ENCODE measurements around the gene FAF1.
A peak's percentile ranks its signal among the peaks of the same experiment; 100 is the strongest.

The FAF1 gene

DNA sequence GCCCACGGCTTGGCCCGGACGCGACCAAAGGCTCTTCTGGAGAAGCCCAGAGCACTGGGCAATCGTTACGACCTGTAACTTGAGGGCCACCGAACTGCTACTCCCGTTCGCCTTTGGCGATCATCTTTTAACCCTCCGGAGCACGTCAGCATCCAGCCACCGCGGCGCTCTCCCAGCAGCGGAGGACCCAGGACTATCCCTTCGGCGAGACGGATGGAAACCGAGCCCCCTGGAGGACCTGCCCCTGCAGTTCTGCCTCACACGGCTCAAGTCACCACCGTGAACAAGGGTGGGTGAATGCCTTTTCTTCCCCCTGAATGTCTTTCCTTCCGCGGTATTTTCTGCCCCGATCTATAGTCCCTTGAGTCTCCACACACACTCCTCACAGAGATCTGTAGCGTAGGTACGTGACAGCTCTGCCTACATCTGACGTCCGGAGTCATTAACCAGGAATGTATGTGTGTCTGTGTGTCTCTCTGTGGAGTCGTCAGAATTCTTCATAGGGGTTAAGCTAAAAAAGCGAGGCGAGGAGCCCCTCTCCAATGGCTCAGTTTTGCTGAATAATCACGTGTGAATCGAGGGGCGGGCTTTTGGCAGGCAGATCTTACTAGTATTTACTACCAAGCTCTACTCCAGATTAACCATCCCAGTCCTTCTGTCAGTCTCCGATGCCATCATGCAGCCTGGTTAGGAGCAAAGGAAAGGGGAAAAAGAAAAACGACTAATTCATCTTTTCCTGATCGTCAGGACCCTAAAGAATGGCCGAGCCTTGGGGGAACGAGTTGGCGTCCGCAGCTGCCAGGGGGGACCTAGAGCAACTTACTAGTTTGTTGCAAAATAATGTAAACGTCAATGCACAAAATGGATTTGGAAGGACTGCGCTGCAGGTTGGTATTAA is 9.8 kb upstream of the FAF1 start, which contains the start of gene CDKN2C (continued):
- TF ChIP-seq OVOL3 (tag by site-specific recombination; IDR thresholded peaks at IDR 0.05) (no peak), ZNF114 (tag by site-specific recombination; IDR thresholded peaks at IDR 0.05) (no peak), ZNF555 (tag by site-specific recombination; conservative IDR thresholded peaks at IDR 0.05) (no peak), ZNF664 (tag by site-specific recombination; IDR thresholded peaks at IDR 0.05) (peak; percentile 20; the same call in 1 of the 2 replicates), KLF10 (tag by site-specific recombination; IDR thresholded peaks at IDR 0.05) (peak; percentile 90), ZSCAN30 (tag by site-specific recombination; IDR thresholded peaks at IDR 0.05) (no peak; the same call in none of the 2 replicates), ZNF677 (tag by site-specific recombination; IDR thresholded peaks at IDR 0.05) (no peak), ZNF10 (tag by site-specific recombination; IDR thresholded peaks at IDR 0.05) (no peak), ZNF514 (tag by site-specific recombination; IDR thresholded peaks at IDR 0.05) (no peak), ZNF274 (IDR thresholded peaks at IDR 0.05; ENCODE audit: low read length) (no peak), ZNF274 (tag by site-specific recombination; IDR thresholded peaks at IDR 0.05; ENCODE audit: borderline replicate concordance) (no peak), ZNF121 (tag by site-specific recombination; IDR thresholded peaks at IDR 0.05) (no peak), ZNF548 (tag by site-specific recombination; IDR thresholded peaks at IDR 0.05) (no peak), ZFP37 (tag by site-specific recombination; IDR thresholded peaks at IDR 0.05) (peak; percentile 63; the same call in 1 of the 2 replicates), ZBTB7A (tag by site-specific recombination; IDR thresholded peaks at IDR 0.05; ENCODE audit: low read depth) (no peak), GFI1B (tag by site-specific recombination; IDR thresholded peaks at IDR 0.05) (no peak), ZNF785 (tag by site-specific recombination; IDR thresholded peaks at IDR 0.05) (no peak), ZNF37A (tag by site-specific recombination; IDR thresholded peaks at IDR 0.05) (no peak), GLI4 (tag by site-specific recombination; IDR thresholded peaks at IDR 0.05) (no peak), ZNF600 (tag by site-specific recombination; IDR thresholded peaks at IDR 0.05) (peak; percentile 78), ZNF610 (tag by site-specific recombination; IDR thresholded peaks at IDR 0.05; ENCODE audit: borderline replicate concordance) (no peak), GLIS2 (tag by site-specific recombination; IDR thresholded peaks at IDR 0.05) (peak; percentile 65), ZNF266 (tag by site-specific recombination; IDR thresholded peaks at IDR 0.05; ENCODE audit: low read depth) (no peak), WT1 (tag by site-specific recombination; IDR thresholded peaks at IDR 0.05) (no peak), ZEB2 (tag by site-specific recombination; IDR thresholded peaks at IDR 0.05) (peak; percentile 89), TRIM28 (IDR thresholded peaks at IDR 0.05; ENCODE audit: borderline replicate concordance, low read length) (peak; percentile 82), ZNF701 (tag by site-specific recombination; IDR thresholded peaks at IDR 0.05) (no peak), ZNF433 (tag by site-specific recombination; IDR thresholded peaks at IDR 0.05; ENCODE audit: low read depth) (no peak)
- TF ChIP-seq, protein P1, sequence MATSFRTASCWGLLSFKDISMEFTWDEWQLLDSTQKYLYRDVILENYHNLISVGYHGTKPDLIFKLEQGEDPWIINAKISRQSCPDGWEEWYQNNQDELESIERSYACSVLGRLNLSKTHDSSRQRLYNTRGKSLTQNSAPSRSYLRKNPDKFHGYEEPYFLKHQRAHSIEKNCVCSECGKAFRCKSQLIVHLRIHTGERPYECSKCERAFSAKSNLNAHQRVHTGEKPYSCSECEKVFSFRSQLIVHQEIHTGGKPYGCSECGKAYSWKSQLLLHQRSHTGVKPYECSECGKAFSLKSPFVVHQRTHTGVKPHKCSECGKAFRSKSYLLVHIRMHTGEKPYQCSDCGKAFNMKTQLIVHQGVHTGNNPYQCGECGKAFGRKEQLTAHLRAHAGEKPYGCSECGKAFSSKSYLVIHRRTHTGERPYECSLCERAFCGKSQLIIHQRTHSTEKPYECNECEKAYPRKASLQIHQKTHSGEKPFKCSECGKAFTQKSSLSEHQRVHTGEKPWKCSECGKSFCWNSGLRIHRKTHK (tag by site-specific recombination; IDR thresholded peaks at IDR 0.05): no peak
- TF ChIP-seq, protein P2, sequence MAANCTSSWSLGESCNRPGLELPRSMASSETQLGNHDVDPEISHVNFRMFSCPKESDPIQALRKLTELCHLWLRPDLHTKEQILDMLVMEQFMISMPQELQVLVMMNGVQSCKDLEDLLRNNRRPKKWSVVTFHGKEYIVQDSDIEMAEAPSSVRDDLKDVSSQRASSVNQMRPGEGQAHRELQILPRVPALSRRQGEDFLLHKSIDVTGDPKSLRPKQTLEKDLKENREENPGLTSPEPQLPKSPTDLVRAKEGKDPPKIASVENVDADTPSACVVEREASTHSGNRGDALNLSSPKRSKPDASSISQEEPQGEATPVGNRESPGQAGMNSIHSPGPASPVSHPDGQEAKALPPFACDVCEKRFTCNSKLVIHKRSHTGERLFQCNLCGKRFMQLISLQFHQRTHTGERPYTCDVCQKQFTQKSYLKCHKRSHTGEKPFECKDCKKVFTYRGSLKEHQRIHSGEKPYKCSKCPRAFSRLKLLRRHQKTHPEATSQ (tag by site-specific recombination; IDR thresholded peaks at IDR 0.05): no peak
- TF ChIP-seq, protein P3, sequence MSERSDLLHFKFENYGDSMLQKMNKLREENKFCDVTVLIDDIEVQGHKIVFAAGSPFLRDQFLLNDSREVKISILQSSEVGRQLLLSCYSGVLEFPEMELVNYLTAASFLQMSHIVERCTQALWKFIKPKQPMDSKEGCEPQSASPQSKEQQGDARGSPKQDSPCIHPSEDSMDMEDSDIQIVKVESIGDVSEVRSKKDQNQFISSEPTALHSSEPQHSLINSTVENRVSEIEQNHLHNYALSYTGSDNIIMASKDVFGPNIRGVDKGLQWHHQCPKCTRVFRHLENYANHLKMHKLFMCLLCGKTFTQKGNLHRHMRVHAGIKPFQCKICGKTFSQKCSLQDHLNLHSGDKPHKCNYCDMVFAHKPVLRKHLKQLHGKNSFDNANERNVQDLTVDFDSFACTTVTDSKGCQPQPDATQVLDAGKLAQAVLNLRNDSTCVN (tag by site-specific recombination; optimal IDR thresholded peaks at IDR 0.05): peak; percentile 59
- TF ChIP-seq, protein P4, sequence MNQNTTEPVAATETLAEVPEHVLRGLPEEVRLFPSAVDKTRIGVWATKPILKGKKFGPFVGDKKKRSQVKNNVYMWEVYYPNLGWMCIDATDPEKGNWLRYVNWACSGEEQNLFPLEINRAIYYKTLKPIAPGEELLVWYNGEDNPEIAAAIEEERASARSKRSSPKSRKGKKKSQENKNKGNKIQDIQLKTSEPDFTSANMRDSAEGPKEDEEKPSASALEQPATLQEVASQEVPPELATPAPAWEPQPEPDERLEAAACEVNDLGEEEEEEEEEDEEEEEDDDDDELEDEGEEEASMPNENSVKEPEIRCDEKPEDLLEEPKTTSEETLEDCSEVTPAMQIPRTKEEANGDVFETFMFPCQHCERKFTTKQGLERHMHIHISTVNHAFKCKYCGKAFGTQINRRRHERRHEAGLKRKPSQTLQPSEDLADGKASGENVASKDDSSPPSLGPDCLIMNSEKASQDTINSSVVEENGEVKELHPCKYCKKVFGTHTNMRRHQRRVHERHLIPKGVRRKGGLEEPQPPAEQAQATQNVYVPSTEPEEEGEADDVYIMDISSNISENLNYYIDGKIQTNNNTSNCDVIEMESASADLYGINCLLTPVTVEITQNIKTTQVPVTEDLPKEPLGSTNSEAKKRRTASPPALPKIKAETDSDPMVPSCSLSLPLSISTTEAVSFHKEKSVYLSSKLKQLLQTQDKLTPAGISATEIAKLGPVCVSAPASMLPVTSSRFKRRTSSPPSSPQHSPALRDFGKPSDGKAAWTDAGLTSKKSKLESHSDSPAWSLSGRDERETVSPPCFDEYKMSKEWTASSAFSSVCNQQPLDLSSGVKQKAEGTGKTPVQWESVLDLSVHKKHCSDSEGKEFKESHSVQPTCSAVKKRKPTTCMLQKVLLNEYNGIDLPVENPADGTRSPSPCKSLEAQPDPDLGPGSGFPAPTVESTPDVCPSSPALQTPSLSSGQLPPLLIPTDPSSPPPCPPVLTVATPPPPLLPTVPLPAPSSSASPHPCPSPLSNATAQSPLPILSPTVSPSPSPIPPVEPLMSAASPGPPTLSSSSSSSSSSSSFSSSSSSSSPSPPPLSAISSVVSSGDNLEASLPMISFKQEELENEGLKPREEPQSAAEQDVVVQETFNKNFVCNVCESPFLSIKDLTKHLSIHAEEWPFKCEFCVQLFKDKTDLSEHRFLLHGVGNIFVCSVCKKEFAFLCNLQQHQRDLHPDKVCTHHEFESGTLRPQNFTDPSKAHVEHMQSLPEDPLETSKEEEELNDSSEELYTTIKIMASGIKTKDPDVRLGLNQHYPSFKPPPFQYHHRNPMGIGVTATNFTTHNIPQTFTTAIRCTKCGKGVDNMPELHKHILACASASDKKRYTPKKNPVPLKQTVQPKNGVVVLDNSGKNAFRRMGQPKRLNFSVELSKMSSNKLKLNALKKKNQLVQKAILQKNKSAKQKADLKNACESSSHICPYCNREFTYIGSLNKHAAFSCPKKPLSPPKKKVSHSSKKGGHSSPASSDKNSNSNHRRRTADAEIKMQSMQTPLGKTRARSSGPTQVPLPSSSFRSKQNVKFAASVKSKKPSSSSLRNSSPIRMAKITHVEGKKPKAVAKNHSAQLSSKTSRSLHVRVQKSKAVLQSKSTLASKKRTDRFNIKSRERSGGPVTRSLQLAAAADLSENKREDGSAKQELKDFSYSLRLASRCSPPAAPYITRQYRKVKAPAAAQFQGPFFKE (tag by site-specific recombination; IDR thresholded peaks at IDR 0.05; ENCODE audit: borderline replicate concordance): no peak

Measured in HEK293 (cell line).